A673 (cell line): ENCODE results near the gene ADARB2.

Experiments used
- EZH2 ChIP-seq: fragments of 200-600 bp; sonication (generic); IDR thresholded peaks from 2 replicates; pipeline ENCODE4 v1.6.1; 2017; ENCODE audit warnings: borderline replicate concordance, low read depth, mild to moderate bottlenecking, mixed read lengths, antibody characterized with exemption, low read length; ENCODE audit not compliant: poor library complexity, severe bottlenecking
- TF ChIP-seq, protein P1 (sequence below): fragments of 300-800, 200-600 bp; sonication (generic); conservative IDR thresholded peaks from 2 replicates; pipeline ENCODE4 v1.5.1; 2017; ENCODE audit warnings: low read depth, mild to moderate bottlenecking, antibody characterized with exemption, low read length, moderate library complexity, mixed read lengths

GRCh38 chr10:1744524-1744923 lies 7.2 kb upstream of the ADARB2 start:
- no peak for TF ChIP-seq EZH2
- TF ChIP-seq, protein P1, sequence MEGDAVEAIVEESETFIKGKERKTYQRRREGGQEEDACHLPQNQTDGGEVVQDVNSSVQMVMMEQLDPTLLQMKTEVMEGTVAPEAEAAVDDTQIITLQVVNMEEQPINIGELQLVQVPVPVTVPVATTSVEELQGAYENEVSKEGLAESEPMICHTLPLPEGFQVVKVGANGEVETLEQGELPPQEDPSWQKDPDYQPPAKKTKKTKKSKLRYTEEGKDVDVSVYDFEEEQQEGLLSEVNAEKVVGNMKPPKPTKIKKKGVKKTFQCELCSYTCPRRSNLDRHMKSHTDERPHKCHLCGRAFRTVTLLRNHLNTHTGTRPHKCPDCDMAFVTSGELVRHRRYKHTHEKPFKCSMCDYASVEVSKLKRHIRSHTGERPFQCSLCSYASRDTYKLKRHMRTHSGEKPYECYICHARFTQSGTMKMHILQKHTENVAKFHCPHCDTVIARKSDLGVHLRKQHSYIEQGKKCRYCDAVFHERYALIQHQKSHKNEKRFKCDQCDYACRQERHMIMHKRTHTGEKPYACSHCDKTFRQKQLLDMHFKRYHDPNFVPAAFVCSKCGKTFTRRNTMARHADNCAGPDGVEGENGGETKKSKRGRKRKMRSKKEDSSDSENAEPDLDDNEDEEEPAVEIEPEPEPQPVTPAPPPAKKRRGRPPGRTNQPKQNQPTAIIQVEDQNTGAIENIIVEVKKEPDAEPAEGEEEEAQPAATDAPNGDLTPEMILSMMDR, result no peak
